Neuronal stem cell (in vitro differentiated cells): ENCODE data around the gene ACSF3.
A peak's percentile ranks its signal among the peaks of the same experiment; 100 is the strongest.

ENCODE experiments used
- DNase-seq: peaks from one replicate; pipeline ENCODE4 v3.0.0-alpha.2; 2013; ENCODE audit warnings: low spot score
- H2AFZ ChIP-seq: one replicate; pipeline ENCODE4 v1.6.1; 2013; ENCODE audit warnings: mild to moderate bottlenecking, low read length, inconsistent platforms
- H2AK5ac ChIP-seq: 2 replicates; pipeline ENCODE4 v1.6.1; 2013; ENCODE audit warnings: low read depth, mild to moderate bottlenecking, inconsistent platforms, low read length, moderate library complexity, mixed read lengths
- H2BK120ac ChIP-seq: 2 replicates; pipeline ENCODE4 v1.6.1; 2013; ENCODE audit warnings: low read depth, mild to moderate bottlenecking, inconsistent platforms, low read length, moderate library complexity, mixed read lengths
- H2BK12ac ChIP-seq: one replicate; pipeline ENCODE4 v1.6.1; 2013; ENCODE audit warnings: low read length, inconsistent platforms
- H2BK15ac ChIP-seq: 2 replicates; pipeline ENCODE4 v1.6.1; 2013; ENCODE audit warnings: mild to moderate bottlenecking, low read length, inconsistent platforms, mixed read lengths
- H2BK5ac ChIP-seq: one replicate; pipeline ENCODE4 v1.6.1; 2013; ENCODE audit warnings: inconsistent platforms, mild to moderate bottlenecking, low read length, moderate library complexity
- H3K14ac ChIP-seq: one replicate; pipeline ENCODE4 v1.6.1; 2013; ENCODE audit warnings: low read length, inconsistent platforms
- H3K18ac ChIP-seq: 2 replicates; pipeline ENCODE4 v1.6.1; 2013; ENCODE audit warnings: low read length, inconsistent platforms
- H3K23ac ChIP-seq: 2 replicates; pipeline ENCODE4 v1.6.1; 2013; ENCODE audit warnings: low read depth, mild to moderate bottlenecking, mixed read lengths, low read length, inconsistent platforms; ENCODE audit not compliant: poor library complexity
- H3K27ac ChIP-seq: replicated peaks from 3 replicates; pipeline ENCODE4 v1.5.1; 2013; ENCODE audit warnings: low read length, inconsistent platforms
- H3K27me3 ChIP-seq, 3 experiments: 2 replicates each; pipeline ENCODE4 v1.6.1; 2013; ENCODE audit warnings: low read length in 3 of 3, mild to moderate bottlenecking in 2 of 3, inconsistent platforms in 1 of 3, low read depth in 1 of 3, mixed read lengths in 1 of 3, moderate library complexity in 1 of 3; ENCODE audit not compliant: control insufficient read depth in 3 of 3, insufficient read depth in 3 of 3
- H3K36me3 ChIP-seq, 2 donors: replicated peaks in 1 of 2; 2 replicates each; pipeline ENCODE4 v1.6.1; 2013; ENCODE audit warnings: low read length in 2 of 2; ENCODE audit not compliant: control insufficient read depth in 2 of 2, insufficient read depth in 2 of 2
- H3K4ac ChIP-seq: 2 replicates; pipeline ENCODE4 v1.6.1; 2013; ENCODE audit warnings: inconsistent platforms, mild to moderate bottlenecking, low read length, moderate library complexity
- H3K4me1 ChIP-seq, 2 donors: 1 replicate in 1 of 2; 2 replicates in 1 of 2; pipeline ENCODE4 v1.6.1; 2013; ENCODE audit warnings: low read length in 2 of 2, low read depth in 1 of 2; ENCODE audit not compliant: control insufficient read depth in 2 of 2, insufficient read depth in 1 of 2
- H3K4me2 ChIP-seq: one replicate; pipeline ENCODE4 v1.6.1; 2013; ENCODE audit warnings: mild to moderate bottlenecking, low read length, inconsistent platforms; ENCODE audit not compliant: insufficient read depth, poor library complexity, severe bottlenecking
- H3K4me3 ChIP-seq, 2 donors: 2 replicates each; pipeline ENCODE4 v1.5.1; 2013; ENCODE audit warnings: low read length in 2 of 2, mild to moderate bottlenecking in 2 of 2, inconsistent platforms in 1 of 2, moderate library complexity in 1 of 2
- H3K79me1 ChIP-seq: one replicate; pipeline ENCODE4 v1.6.1; 2013; ENCODE audit warnings: low read depth, mild to moderate bottlenecking, inconsistent platforms, low read length, moderate library complexity
- H3K9ac ChIP-seq: one replicate; pipeline ENCODE4 v1.6.1; 2013; ENCODE audit warnings: mild to moderate bottlenecking, low read depth, low read length, inconsistent platforms; ENCODE audit not compliant: poor library complexity
- H3K9me3 ChIP-seq, 2 donors: replicated peaks in 1 of 2; 2 replicates each; pipeline versions ENCODE3 to v1.6.1; 2013; ENCODE audit warnings: low read length in 2 of 2, mild to moderate bottlenecking in 2 of 2, inconsistent platforms in 1 of 2, low read depth in 1 of 2, mixed read lengths in 1 of 2, moderate library complexity in 1 of 2; ENCODE audit not compliant: control insufficient read depth in 2 of 2, insufficient read depth in 1 of 2
- H4K8ac ChIP-seq: one replicate; pipeline ENCODE4 v1.6.1; 2013; ENCODE audit warnings: low read depth, mild to moderate bottlenecking, inconsistent platforms, low read length, moderate library complexity
- H4K91ac ChIP-seq: one replicate; pipeline ENCODE4 v1.6.1; 2013; ENCODE audit warnings: low read length, low read depth, mild to moderate bottlenecking, inconsistent platforms; ENCODE audit not compliant: poor library complexity
- WGBS, 2 donors: extraction: QIAGEN DNeasy Blood & Tissue Kit; methylation state at CpG; one replicate each; pipeline ENCODE4 v1.1.7; 2013; ENCODE audit warnings: missing lambda C conversion rate in 2 of 2, mixed read lengths in 1 of 2; ENCODE audit not compliant: insufficient read length in 2 of 2, insufficient replicate concordance in 1 of 2; ENCODE audit errors: extremely low coverage in 2 of 2; 5-methylcytosine and 5-hydroxymethylcytosine counted together

Gene ACSF3

GRCh38 chr16:89103781-89104180, 10.1 kb downstream of the ACSF3 start:
- DNase-seq, result no peak
- Histone ChIP-seq H2BK120ac (no peak overlapping the region), H3K9me3 (no peaks in the 10 kb centered on the region), H3K4me2 (no peak overlapping the region), H2BK5ac (no peak overlapping the region), H3K18ac (no peak overlapping the region), H3K14ac (no peak overlapping the region), H2AK5ac (no peak overlapping the region), H2AFZ (no peak overlapping the region), H3K4me1 (no peaks in the 10 kb centered on the region), H4K8ac (no peak overlapping the region), H3K36me3 (peaks cover 50 to 87% of the 10 kb centered on the region in 2 donors), H4K91ac (no peak overlapping the region), H3K27me3 (no peaks in the 10 kb centered on the region), H3K9ac (no peak overlapping the region), H3K4ac (no peak overlapping the region), H2BK12ac (no peak overlapping the region), H3K4me3 (no peak overlapping the region), H3K79me1 (peaks cover 24% of the 10 kb centered on the region), H3K23ac (no peak overlapping the region), H3K27ac (no peak overlapping the region), H2BK15ac (no peak overlapping the region)
- WGBS, 2 donors, result no CpG with 5 or more reads among the region's 16 CpGs

GRCh38 chr16:89104303-89104702, 10.7 kb downstream of the ACSF3 start:
- no peak overlapping the region for H2AK5ac ChIP-seq
- H2BK12ac ChIP-seq, result no peak overlapping the region
- peaks cover 50 to 82% of the 10 kb centered on the region in 2 donors for H3K36me3 ChIP-seq
- no peak overlapping the region for H3K4me2 ChIP-seq
- no peaks in the 10 kb centered on the region for H3K27me3 ChIP-seq
- no peak overlapping the region for H4K91ac ChIP-seq
- H2BK15ac ChIP-seq, result no peak overlapping the region
- WGBS, 2 donors, result no CpG with 5 or more reads among the region's 10 CpGs
- no peak overlapping the region for H2AFZ ChIP-seq
- H2BK5ac ChIP-seq, result no peak overlapping the region
- no peaks in the 10 kb centered on the region for H3K9me3 ChIP-seq
- peaks cover 24% of the 10 kb centered on the region for H3K79me1 ChIP-seq
- DNase-seq, result no peak
- H3K4ac ChIP-seq, result no peak overlapping the region
- no peak overlapping the region for H4K8ac ChIP-seq
- no peak overlapping the region for H2BK120ac ChIP-seq
- H3K9ac ChIP-seq, result no peak overlapping the region
- H3K27ac ChIP-seq, result no peak overlapping the region
- H3K4me3 ChIP-seq, result no peak overlapping the region
- H3K14ac ChIP-seq, result no peak overlapping the region
- no peak overlapping the region for H3K18ac ChIP-seq
- H3K4me1 ChIP-seq, result no peaks in the 10 kb centered on the region
- H3K23ac ChIP-seq, result no peak overlapping the region

GRCh38 chr16:89104930-89105571, 11.4 kb downstream of the ACSF3 start:
- Histone ChIP-seq H3K36me3 (peaks cover 50 to 83% of the 10 kb centered on the region in 2 donors), H3K9ac (no peak overlapping the region), H2BK12ac (no peak overlapping the region), H3K23ac (no peak overlapping the region), H4K8ac (no peak overlapping the region), H3K27me3 (no peaks in the 10 kb centered on the region), H3K14ac (peak overlapping the region; percentile 56), H3K9me3 (peaks cover 0 to under 1% of the 10 kb centered on the region in 2 donors), H3K4ac (no peak overlapping the region), H3K79me1 (peaks cover 24% of the 10 kb centered on the region), H3K18ac (no peak overlapping the region), H2BK5ac (no peak overlapping the region), H3K4me3 (no peak overlapping the region), H3K4me1 (no peaks in the 10 kb centered on the region), H2AFZ (no peak overlapping the region), H2BK120ac (no peak overlapping the region), H4K91ac (no peak overlapping the region), H2AK5ac (no peak overlapping the region), H2BK15ac (no peak overlapping the region), H3K27ac (no peak overlapping the region), H3K4me2 (no peak overlapping the region)
- DNase-seq, result no peak
- no CpG with 5 or more reads among the region's 23 CpGs for WGBS, 2 donors

DNA sequence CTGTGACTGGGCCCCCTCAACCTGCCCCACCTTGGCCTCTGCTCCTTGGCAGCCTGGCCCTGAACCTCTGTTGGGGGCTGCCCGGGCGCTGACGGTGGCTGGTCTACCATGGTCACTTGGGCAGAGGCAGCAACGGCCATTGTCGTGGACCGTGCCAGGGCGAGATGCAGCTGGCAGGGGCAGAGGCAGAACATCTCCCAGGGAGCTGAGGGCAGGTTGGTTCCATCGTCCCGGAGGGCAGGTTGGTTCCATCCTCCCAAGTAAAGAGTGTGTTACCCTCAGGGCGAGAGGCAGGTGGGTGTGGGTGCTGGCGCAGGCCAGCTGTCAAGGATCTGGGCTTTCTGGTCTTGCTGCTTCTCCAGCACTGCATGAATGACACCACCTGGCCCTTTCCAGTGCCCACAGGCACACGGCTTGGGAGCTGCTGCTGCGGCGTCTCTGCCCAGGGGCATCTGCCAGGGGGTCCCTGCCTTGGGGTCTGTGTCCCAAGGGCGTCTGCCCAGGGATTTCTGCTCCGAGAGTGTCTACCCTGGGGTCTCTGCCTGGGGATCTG, 12.0 kb downstream of the ACSF3 start:
- Histone ChIP-seq H2AK5ac (no peak overlapping the region), H3K18ac (no peak overlapping the region), H2BK5ac (no peak overlapping the region), H2BK15ac (no peak overlapping the region), H2AFZ (no peak overlapping the region), H3K4me2 (no peak overlapping the region), H3K4ac (no peak overlapping the region), H4K8ac (no peak overlapping the region), H2BK12ac (peak overlapping the region; percentile 22), H3K23ac (no peak overlapping the region), H3K4me1 (no peaks in the 10 kb centered on the region), H2BK120ac (no peak overlapping the region), H3K14ac (no peak overlapping the region), H3K79me1 (peaks cover 22% of the 10 kb centered on the region), H3K27ac (no peak overlapping the region), H3K9ac (no peak overlapping the region), H4K91ac (no peak overlapping the region), H3K4me3 (no peak overlapping the region), H3K27me3 (no peaks in the 10 kb centered on the region), H3K36me3 (peaks cover 48 to 84% of the 10 kb centered on the region in 2 donors), H3K9me3 (peaks cover 0 to 4% of the 10 kb centered on the region in 2 donors)
- no CpG with 5 or more reads among the region's 16 CpGs for WGBS, 2 donors
- DNase-seq, result no peak
